ENCODE data around the gene SNX15. TPM values are rescaled to one million over a fixed set of nuclear protein-coding genes. Genes with fewer than 3 reads are reported as not detected.

Gene SNX15
- total and polyA plus RNA-seq, 8 donors: 8.7 to 18.3 (median 10.6) TPM

GRCh38 chr11:65043881-65044501 is 16.8 kb downstream of the SNX15 start:
- 88 to 92% methylated on average over 15 to 23 of the region's 23 CpGs for WGBS, 2 donors
- H3K27me3 ChIP-seq: no peaks in the 10 kb centered on the region
- intact Hi-C loops (cut with DNase I): no loop called here
- peaks cover 0 to 17% (median 0%) of the 10 kb centered on the region in 3 donors for H3K4me1 ChIP-seq
- FAIRE-seq (no peak), DNase-seq (no peak), ATAC-seq (no peak)
- no peaks in the 10 kb centered on the region for H3K9me3 ChIP-seq
- H3K4me3 ChIP-seq: no peak overlapping the region
- no peak overlapping the region for H3K27ac ChIP-seq
- TF ChIP-seq, protein P1, sequence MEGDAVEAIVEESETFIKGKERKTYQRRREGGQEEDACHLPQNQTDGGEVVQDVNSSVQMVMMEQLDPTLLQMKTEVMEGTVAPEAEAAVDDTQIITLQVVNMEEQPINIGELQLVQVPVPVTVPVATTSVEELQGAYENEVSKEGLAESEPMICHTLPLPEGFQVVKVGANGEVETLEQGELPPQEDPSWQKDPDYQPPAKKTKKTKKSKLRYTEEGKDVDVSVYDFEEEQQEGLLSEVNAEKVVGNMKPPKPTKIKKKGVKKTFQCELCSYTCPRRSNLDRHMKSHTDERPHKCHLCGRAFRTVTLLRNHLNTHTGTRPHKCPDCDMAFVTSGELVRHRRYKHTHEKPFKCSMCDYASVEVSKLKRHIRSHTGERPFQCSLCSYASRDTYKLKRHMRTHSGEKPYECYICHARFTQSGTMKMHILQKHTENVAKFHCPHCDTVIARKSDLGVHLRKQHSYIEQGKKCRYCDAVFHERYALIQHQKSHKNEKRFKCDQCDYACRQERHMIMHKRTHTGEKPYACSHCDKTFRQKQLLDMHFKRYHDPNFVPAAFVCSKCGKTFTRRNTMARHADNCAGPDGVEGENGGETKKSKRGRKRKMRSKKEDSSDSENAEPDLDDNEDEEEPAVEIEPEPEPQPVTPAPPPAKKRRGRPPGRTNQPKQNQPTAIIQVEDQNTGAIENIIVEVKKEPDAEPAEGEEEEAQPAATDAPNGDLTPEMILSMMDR (IDR thresholded peaks at IDR 0.05): no peak
- no peaks in the 10 kb centered on the region for H3K36me3 ChIP-seq

GRCh38 chr11:65045061-65045460 is 17.8 kb downstream of the SNX15 start:
- Histone ChIP-seq H3K4me3 (no peak overlapping the region), H3K36me3 (no peaks in the 10 kb centered on the region), H3K9me3 (no peaks in the 10 kb centered on the region), H3K4me1 (peaks cover 0 to 15% (median 0%) of the 10 kb centered on the region in 3 donors), H3K27me3 (no peaks in the 10 kb centered on the region), H3K27ac (no peak overlapping the region)
- FAIRE-seq: no peak
- no peak for ATAC-seq
- DNase-seq: no peak
- 93 to 96% methylated on average over 5 of the region's 5 CpGs for WGBS, 2 donors
- intact Hi-C loops (cut with DNase I): no loop called here
- TF ChIP-seq, protein P1 (IDR thresholded peaks at IDR 0.05): no peak

GRCh38 chr11:65045728-65046127 is 18.5 kb downstream of the SNX15 start:
- H3K27me3 ChIP-seq: no peaks in the 10 kb centered on the region
- no peaks in the 10 kb centered on the region for H3K36me3 ChIP-seq
- intact Hi-C loops (cut with DNase I): no loop called here
- no peak for DNase-seq
- H3K4me3 ChIP-seq: no peak overlapping the region
- no peaks in the 10 kb centered on the region for H3K9me3 ChIP-seq
- ATAC-seq: no peak
- no peak for FAIRE-seq
- WGBS, 2 donors: 88 to 91% methylated on average over 7 of the region's 7 CpGs
- peaks cover 0 to 10% (median 0%) of the 10 kb centered on the region in 3 donors for H3K4me1 ChIP-seq
- H3K27ac ChIP-seq: no peak overlapping the region
- TF ChIP-seq, protein P1 (IDR thresholded peaks at IDR 0.05): no peak

DNA sequence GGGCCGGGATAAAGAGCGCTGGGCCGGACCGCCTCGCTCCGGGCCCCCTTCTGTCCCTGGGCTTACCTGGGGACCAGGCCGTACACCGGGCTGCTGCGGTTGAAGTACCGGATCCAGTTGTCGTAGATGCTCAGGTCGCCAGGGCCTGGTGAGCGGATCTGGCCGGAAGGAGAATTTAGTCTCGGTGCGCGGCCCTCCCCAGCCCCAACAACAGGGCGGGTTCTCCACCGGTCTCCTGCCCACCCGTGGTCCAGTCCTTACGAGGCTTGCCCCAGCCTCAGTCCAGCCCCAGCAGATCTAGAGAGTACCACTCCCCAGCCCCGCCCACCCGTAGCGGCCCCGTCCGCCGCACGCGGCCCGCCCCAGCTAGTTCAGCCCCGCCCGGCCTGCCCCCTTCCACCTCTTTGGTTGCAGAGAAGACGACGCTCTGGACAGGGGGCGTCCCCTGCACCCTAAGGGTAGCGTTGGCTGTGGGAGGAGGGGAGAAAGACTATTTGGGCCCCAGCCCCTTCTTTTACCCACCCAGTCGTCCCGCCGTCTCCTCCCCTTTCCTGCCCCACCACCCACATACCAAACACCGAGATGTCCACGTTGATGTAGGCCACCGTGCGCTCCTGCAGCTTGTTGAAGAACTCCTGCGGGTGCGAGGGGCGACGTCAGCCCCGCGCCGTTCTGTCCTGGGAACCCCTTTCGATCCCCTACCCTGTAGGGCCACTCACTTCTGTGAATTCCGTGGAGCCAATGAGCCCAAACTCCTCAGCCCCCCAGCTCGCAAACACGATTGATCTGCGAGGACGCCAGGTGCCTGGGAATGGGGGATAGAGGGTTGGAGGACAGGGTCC is 20.6 kb downstream of the SNX15 start:
- H3K36me3 ChIP-seq: no peaks in the 10 kb centered on the region
- peak overlapping the region in 2 of 4 donors; percentile 8 to 30 for H3K4me3 ChIP-seq
- WGBS, 2 donors: 57 to 63% methylated on average over 35 to 56 of the region's 56 CpGs
- H3K4me1 ChIP-seq: no peaks in the 10 kb centered on the region
- ATAC-seq (peak in 2 of 4 donors; percentile 29 to 33), FAIRE-seq (no peak), DNase-seq (no peak)
- H3K9me3 ChIP-seq: no peaks in the 10 kb centered on the region
- H3K27me3 ChIP-seq: no peaks in the 10 kb centered on the region
- no peak overlapping the region for H3K27ac ChIP-seq
- TF ChIP-seq, protein P1 (IDR thresholded peaks at IDR 0.05): no peak
- intact Hi-C loops (cut with DNase I): no loop called here

All from pancreas (tissue), 10 donors.